Cardiac atrium fibroblast (primary cell): ENCODE measurements around the gene NOXA1. TPM values are rescaled to one million over a fixed set of nuclear protein-coding genes. Genes with fewer than 3 reads are reported as not detected.

Experiments used
- total RNA-seq: library from RNA; depleted of rRNA; stranded (reverse); fragments of >200 nt; gene quantifications from 2 replicates; pipeline ENCODE4 v1.2.3, GENCODE V29; 2015

NOXA1 gene, protein sequence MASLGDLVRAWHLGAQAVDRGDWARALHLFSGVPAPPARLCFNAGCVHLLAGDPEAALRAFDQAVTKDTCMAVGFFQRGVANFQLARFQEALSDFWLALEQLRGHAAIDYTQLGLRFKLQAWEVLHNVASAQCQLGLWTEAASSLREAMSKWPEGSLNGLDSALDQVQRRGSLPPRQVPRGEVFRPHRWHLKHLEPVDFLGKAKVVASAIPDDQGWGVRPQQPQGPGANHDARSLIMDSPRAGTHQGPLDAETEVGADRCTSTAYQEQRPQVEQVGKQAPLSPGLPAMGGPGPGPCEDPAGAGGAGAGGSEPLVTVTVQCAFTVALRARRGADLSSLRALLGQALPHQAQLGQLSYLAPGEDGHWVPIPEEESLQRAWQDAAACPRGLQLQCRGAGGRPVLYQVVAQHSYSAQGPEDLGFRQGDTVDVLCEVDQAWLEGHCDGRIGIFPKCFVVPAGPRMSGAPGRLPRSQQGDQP
- total RNA-seq = 0.16 TPM in 1 of 2 replicates, not detected in the other

GRCh38 chr9:137422604-137423513, at the start of gene NOXA1, which contains the start of gene EXD3:
TSS of gene NOXA1 (plus strand) at chr9:137423393. CDS start at chr9:137423530, 137 bp downstream.
TSS of gene EXD3 (minus strand) at chr9:137423162. CDS start at chr9:137395357, 27,805 bp downstream.

GRCh38 chr9:137441289-137441934, 18.2 kb downstream of the NOXA1 start, which contains the start of gene ENTPD8:
TSS of gene ENTPD8 (minus strand) at chr9:137441357. CDS start at chr9:137438285, 3,072 bp downstream.

DNA sequence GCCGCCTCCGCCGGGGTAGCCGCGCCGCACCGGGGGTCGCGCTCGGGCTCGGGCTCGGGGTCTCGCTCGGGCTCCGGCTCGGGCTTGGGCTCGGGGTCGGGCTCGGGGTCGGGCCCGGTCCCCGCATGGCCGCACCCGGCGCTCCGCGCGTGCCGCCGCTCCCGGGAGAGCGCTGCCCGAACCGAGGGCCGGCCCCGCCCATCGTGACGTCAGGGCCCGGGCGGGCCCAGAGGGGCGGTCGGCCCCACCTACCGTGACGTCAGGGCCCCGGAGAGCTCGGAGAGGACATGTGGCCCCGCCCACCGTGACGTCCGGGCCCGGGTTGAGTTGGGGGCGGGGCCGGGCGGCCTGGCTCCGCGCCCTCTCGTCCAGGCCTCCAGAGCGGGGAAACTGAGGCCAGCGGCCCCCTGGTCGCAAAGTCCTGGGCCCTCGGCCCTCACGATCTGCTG, 36.0 kb downstream of the NOXA1 start, which contains the start of gene NSMF:
NSMF (minus strand) TSS at position 183 of the 449 bp plus-strand sequence. CDS start 232 bp downstream, outside the sequence.

Other genes with a start within 250 kb of the NOXA1 start
- 13.5 and 20.3 TPM in 2 replicates for gene ANAPC2, start 234.8 kb upstream of the NOXA1 start, total RNA-seq
- 52.2 and 74.0 TPM in 2 replicates for gene SSNA1, start 234.7 kb upstream of the NOXA1 start, total RNA-seq
- 5.8 and 7.2 TPM in 2 replicates for gene TPRN, start 222.7 kb upstream of the NOXA1 start, total RNA-seq
- 26.7 and 38.4 TPM in 2 replicates for gene TMEM203, start 217.7 kb upstream of the NOXA1 start, total RNA-seq
- 8.3 and 9.4 TPM in 2 replicates for gene NDOR1, start 217.7 kb upstream of the NOXA1 start, total RNA-seq
- 0.16 TPM in 1 of 2 replicates, not detected in the other for gene RNF208, start 201.2 kb upstream of the NOXA1 start, total RNA-seq
- not detected in 2 replicates for gene CYSRT1, start 198.2 kb upstream of the NOXA1 start, total RNA-seq
- gene RNF224, start 195.9 kb upstream of the NOXA1 start, total RNA-seq = not detected in 2 replicates
- not detected in 2 replicates for gene SLC34A3, start 192.5 kb upstream of the NOXA1 start, total RNA-seq
- gene TUBB4B, start 182.1 kb upstream of the NOXA1 start, total RNA-seq = 223 and 269 TPM in 2 replicates
- not detected in 2 replicates for gene STPG3, start 172.1 kb upstream of the NOXA1 start, total RNA-seq
- 44.6 and 49.7 TPM in 2 replicates for gene NELFB, start 168.1 kb upstream of the NOXA1 start, total RNA-seq
- gene TOR4A, start 145.7 kb upstream of the NOXA1 start, total RNA-seq = 13.0 and 15.6 TPM in 2 replicates
- 0.18 and 1.9 TPM in 2 replicates for gene NRARP, start 121.1 kb upstream of the NOXA1 start, total RNA-seq
- gene EXD3, start 231 bp upstream of the NOXA1 start, total RNA-seq = 2.8 and 4.0 TPM in 2 replicates
- not detected in 2 replicates for gene ENTPD8, start 18.0 kb downstream of the NOXA1 start, total RNA-seq
- gene NSMF, start 35.9 kb downstream of the NOXA1 start, total RNA-seq = 40.3 and 49.1 TPM in 2 replicates
- gene PNPLA7, start 127.0 kb downstream of the NOXA1 start, total RNA-seq = 0.81 and 0.90 TPM in 2 replicates
- 61.6 and 66.4 TPM in 2 replicates for gene MRPL41, start 128.5 kb downstream of the NOXA1 start, total RNA-seq
- gene DPH7, start 155.5 kb downstream of the NOXA1 start, total RNA-seq = 15.9 and 21.8 TPM in 2 replicates
- 21.1 and 21.8 TPM in 2 replicates for gene ZMYND19, start 167.1 kb downstream of the NOXA1 start, total RNA-seq
- gene ARRDC1, start 182.3 kb downstream of the NOXA1 start, total RNA-seq = 21.1 and 25.8 TPM in 2 replicates
- gene EHMT1, start 195.6 kb downstream of the NOXA1 start, total RNA-seq = 28.8 and 36.3 TPM in 2 replicates